H1 (cell line): ENCODE results near the gene PPFIA4. TPM values are rescaled to one million over a fixed set of nuclear protein-coding genes. Genes with fewer than 3 reads are reported as not detected.

Experiments
- CTCF ChIA-PET: fragments of 300-600 bp; sonication (Branson Sonifier 250); formaldehyde crosslinking; loops from one replicate; lab custom pipeline; 2021; ENCODE audit not compliant: partially characterized antibody; lab: Charles Lee
- POLR2A ChIA-PET: fragments of 300-600 bp; sonication (Branson Sonifier 250); formaldehyde crosslinking; loops from one replicate; lab custom pipeline; 2021; ENCODE audit warnings: inconsistent platforms; ENCODE audit not compliant: partially characterized antibody; lab: Charles Lee
- DNase-seq, 2 experiments: peaks; one replicate each; pipeline versions ENCODE4 v3.0.0 to v3.0.0-alpha.2; 2010 to 2022; ENCODE audit warnings: low spot score in 2 of 2, low read depth in 1 of 2, mixed read lengths in 1 of 2
- FAIRE-seq: peaks from 2 replicates; lab custom pipeline; 2011; peaks lifted over from hg19 to GRCh38; lab: Jason Lieb, UNC
- H2AFZ ChIP-seq: 2 replicates; pipeline ENCODE4 v1.8.1; 2012; ENCODE audit warnings: low read length, inconsistent platforms
- H2AK5ac ChIP-seq: 2 replicates; pipeline ENCODE4 v1.6.1; 2013; ENCODE audit warnings: low read depth, low read length
- H2BK120ac ChIP-seq: replicated peaks from 2 replicates; pipeline ENCODE3; 2013; ENCODE audit warnings: low read depth, low read length, inconsistent platforms
- H2BK12ac ChIP-seq: 2 replicates; pipeline ENCODE4 v1.6.1; 2013; ENCODE audit warnings: low read depth, low read length
- H2BK15ac ChIP-seq: 2 replicates; pipeline ENCODE4 v1.6.1; 2013; ENCODE audit warnings: low read length
- H2BK20ac ChIP-seq: 2 replicates; pipeline ENCODE4 v1.6.1; 2013; ENCODE audit warnings: low read length
- H2BK5ac ChIP-seq: 2 replicates; pipeline ENCODE4 v1.6.1; 2013; ENCODE audit warnings: low read depth, low read length
- H3K14ac ChIP-seq: 2 replicates; pipeline ENCODE4 v1.6.1; 2013; ENCODE audit warnings: inconsistent platforms; ENCODE audit not compliant: insufficient read length
- H3K18ac ChIP-seq: 2 replicates; pipeline ENCODE4 v1.6.1; 2013; ENCODE audit warnings: low read length; ENCODE audit errors: extremely low read depth
- H3K23ac ChIP-seq: 2 replicates; pipeline ENCODE4 v1.6.1; 2013; ENCODE audit warnings: inconsistent platforms; ENCODE audit not compliant: insufficient read length
- H3K23me2 ChIP-seq: 2 replicates; pipeline ENCODE4 v1.6.1; 2013; ENCODE audit warnings: low read depth, low read length
- H3K27ac ChIP-seq: 2 replicates; pipeline ENCODE4 v1.6.1; 2011; ENCODE audit warnings: low read depth, low read length, inconsistent platforms
- H3K27me3 ChIP-seq, 4 experiments: replicated peaks in 1 of 4; 1 replicate in 1 of 4; 2 replicates in 3 of 4; pipeline versions ENCODE4 v1.6.1 to v1.8.1; 2011 to 2013; ENCODE audit warnings: low read length in 3 of 4, mild to moderate bottlenecking in 3 of 4, inconsistent platforms in 2 of 4, mixed read lengths in 2 of 4, moderate library complexity in 1 of 4; ENCODE audit not compliant: control insufficient read depth in 3 of 4, insufficient read depth in 3 of 4; ENCODE audit errors: extremely low read depth in 1 of 4
- H3K36me3 ChIP-seq, 4 experiments: 2 replicates each; pipeline versions ENCODE4 v1.6.1 to v1.8.1; 2011 to 2013; ENCODE audit warnings: mild to moderate bottlenecking in 4 of 4, low read length in 3 of 4, moderate library complexity in 2 of 4, control low read depth in 1 of 4, inconsistent platforms in 1 of 4; ENCODE audit not compliant: insufficient read depth in 4 of 4, control insufficient read depth in 2 of 4
- H3K4ac ChIP-seq: replicated peaks from 2 replicates; pipeline ENCODE3; 2013; ENCODE audit warnings: low read length, low read depth, mixed read lengths, inconsistent platforms; ENCODE audit not compliant: insufficient read length
- H3K4me1 ChIP-seq, 4 experiments: replicated peaks in 1 of 4; 1 replicate in 1 of 4; 2 replicates in 3 of 4; pipeline versions ENCODE4 v1.6.1 to v1.8.1; 2011 to 2013; ENCODE audit warnings: low read length in 3 of 4, inconsistent platforms in 2 of 4, mixed read lengths in 1 of 4; ENCODE audit not compliant: insufficient read depth in 4 of 4, control insufficient read depth in 3 of 4
- H3K4me2 ChIP-seq, 2 experiments: 2 replicates each; pipeline versions ENCODE4 v1.6.1 to v1.8.1; 2011 to 2013; ENCODE audit warnings: low read depth in 2 of 2, low read length in 2 of 2, control low read depth in 1 of 2, inconsistent platforms in 1 of 2, mild to moderate bottlenecking in 1 of 2; ENCODE audit not compliant: insufficient read depth in 1 of 2
- H3K4me3 ChIP-seq, 4 experiments: fragments of 200-600, 300-600 bp in 1 of 4; sonication (generic), shearing (Covaris generic), sonication (Bioruptor Twin) in 1 of 4; 2 replicates each; pipeline versions ENCODE4 v1.5.1 to v1.8.1; 2011 to 2016; ENCODE audit warnings: low read length in 4 of 4, low read depth in 3 of 4, control low read depth in 2 of 4, inconsistent platforms in 2 of 4, mild to moderate bottlenecking in 2 of 4, mixed read lengths in 1 of 4, moderate library complexity in 1 of 4; ENCODE audit not compliant: insufficient read depth in 2 of 4; ENCODE audit errors: extremely low read depth in 1 of 4
- H3K56ac ChIP-seq: replicated peaks from 2 replicates; pipeline ENCODE3; 2013; ENCODE audit warnings: low read depth, mild to moderate bottlenecking, mixed read lengths, low read length, inconsistent platforms; ENCODE audit not compliant: insufficient read length
- H3K79me1 ChIP-seq: 2 replicates; pipeline ENCODE4 v1.6.1; 2013; ENCODE audit warnings: low read depth, low read length, control low read depth
- H3K79me2 ChIP-seq, 2 experiments: 2 replicates each; pipeline versions ENCODE4 v1.6.1 to v1.8.1; 2012 to 2013; ENCODE audit warnings: low read length in 2 of 2, mild to moderate bottlenecking in 2 of 2, inconsistent platforms in 1 of 2; ENCODE audit not compliant: insufficient read depth in 2 of 2, control insufficient read depth in 1 of 2
- H3K9ac ChIP-seq, 4 experiments: replicated peaks in 1 of 4; 1 replicate in 1 of 4; 2 replicates in 3 of 4; pipeline versions ENCODE4 v1.6.1 to v1.8.1; 2011 to 2013; ENCODE audit warnings: low read depth in 3 of 4, low read length in 3 of 4, control low read depth in 2 of 4, mild to moderate bottlenecking in 2 of 4, moderate library complexity in 2 of 4, inconsistent platforms in 1 of 4; ENCODE audit errors: extremely low read depth in 1 of 4
- H3K9me3 ChIP-seq, 2 experiments: 2 replicates each; pipeline versions ENCODE4 v1.6.1 to v1.8.1; 2012 to 2013; ENCODE audit warnings: mild to moderate bottlenecking in 2 of 2, moderate library complexity in 2 of 2, control low read depth in 1 of 2, inconsistent platforms in 1 of 2, low read depth in 1 of 2, low read length in 1 of 2, mixed read lengths in 1 of 2; ENCODE audit not compliant: insufficient read depth in 2 of 2
- H4K20me1 ChIP-seq, 2 experiments: replicated peaks in 1 of 2; 2 replicates each; pipeline versions ENCODE3 to v1.8.1; 2011 to 2013; ENCODE audit warnings: inconsistent platforms in 2 of 2, low read length in 2 of 2, mild to moderate bottlenecking in 1 of 2; ENCODE audit not compliant: insufficient read depth in 2 of 2, control insufficient read depth in 1 of 2
- H4K5ac ChIP-seq: 2 replicates; pipeline ENCODE4 v1.6.1; 2013; ENCODE audit warnings: low read length, low read depth, mixed read lengths, inconsistent platforms; ENCODE audit not compliant: insufficient read length
- H4K8ac ChIP-seq: 2 replicates; pipeline ENCODE4 v1.8.0; 2013; ENCODE audit warnings: mild to moderate bottlenecking, moderate library complexity, low read length, inconsistent platforms; ENCODE audit not compliant: insufficient read depth; ENCODE audit errors: extremely low read depth
- H4K91ac ChIP-seq: replicated peaks from 2 replicates; pipeline ENCODE3; 2013; ENCODE audit warnings: low read length, mixed read lengths, inconsistent platforms; ENCODE audit not compliant: insufficient read length
- ATF2 ChIP-seq: IDR thresholded peaks from 2 replicates; pipeline ENCODE4 v1.6.1; 2012; ENCODE audit warnings: low read length, inconsistent platforms
- CBX8 ChIP-seq: fragments of 300-800, 300-1000 bp; sonication (generic); IDR thresholded peaks from 2 replicates; pipeline ENCODE4 v1.7.1; 2016; ENCODE audit warnings: low read depth, low read length, borderline replicate concordance
- CEBPB ChIP-seq: IDR thresholded peaks from 2 replicates; pipeline ENCODE4 v1.6.1; 2012; ENCODE audit warnings: low read depth, low read length
- EGR1 ChIP-seq: IDR thresholded peaks from 2 replicates; pipeline ENCODE4 v1.6.1; 2011; ENCODE audit warnings: low read depth, low read length, borderline replicate concordance
- EP300 ChIP-seq, 2 experiments: IDR thresholded peaks; 1 replicate in 1 of 2; 2 replicates in 1 of 2; pipeline ENCODE4 v1.6.1; 2011 to 2012; ENCODE audit warnings: low read depth in 2 of 2, low read length in 2 of 2, mild to moderate bottlenecking in 2 of 2, borderline replicate concordance in 1 of 2, inconsistent platforms in 1 of 2, moderate library complexity in 1 of 2
- JUN ChIP-seq: IDR thresholded peaks from 2 replicates; pipeline ENCODE4 v1.6.1; 2011; ENCODE audit warnings: low read depth, mild to moderate bottlenecking, improper control_type of control experiment, low read length
- POLR2AphosphoS5 ChIP-seq: IDR thresholded peaks from 2 replicates; pipeline ENCODE4 v1.6.1; 2011; ENCODE audit warnings: low read depth, low read length
- POU5F1 ChIP-seq: IDR thresholded peaks from 2 replicates; pipeline ENCODE4 v1.6.1; 2011; ENCODE audit warnings: low read depth, mild to moderate bottlenecking, low read length, moderate library complexity
- RBBP5 ChIP-seq: IDR thresholded peaks from 2 replicates; pipeline ENCODE4 v1.7.1; 2012; ENCODE audit warnings: low read depth, mild to moderate bottlenecking, inconsistent platforms, low read length, moderate library complexity, borderline replicate concordance
- SAP30 ChIP-seq: fragments of 300-600 bp; sonication (generic); IDR thresholded peaks from 2 replicates; pipeline ENCODE4 v1.7.1; 2012; ENCODE audit warnings: low read length, moderate library complexity, mild to moderate bottlenecking, inconsistent platforms; ENCODE audit not compliant: insufficient read depth, insufficient replicate concordance
- YY1 ChIP-seq: IDR thresholded peaks from 2 replicates; pipeline ENCODE4 v1.6.1; 2011; ENCODE audit warnings: low read depth, mild to moderate bottlenecking, low read length
- WGBS, 2 experiments: shearing (Covaris generic) in 1 of 2; methylation state at CpG; one replicate each; pipeline versions ENCODE4 v1.1.6 to v1.1.7; 2013 to 2015; ENCODE audit warnings: low lambda C conversion rate in 2 of 2, mixed read lengths in 2 of 2, inconsistent platforms in 1 of 2, low coverage in 1 of 2, missing lambda C conversion rate in 1 of 2; ENCODE audit not compliant: insufficient replicate concordance in 2 of 2, insufficient coverage in 1 of 2, insufficient read length in 1 of 2; ENCODE audit errors: extremely low coverage in 1 of 2, missing lambda C conversion rate in 1 of 2; 5-methylcytosine and 5-hydroxymethylcytosine counted together
- polyA plus RNA-seq, 7 experiments: library from polyadenylated mRNA; depleted of rRNA in 3 of 7; stranded (reverse) in 5 of 7; unstranded in 2 of 7; fragments of >200 nt in 5 of 7; fragments of 200-250 nt in 2 of 7; gene quantifications; 1 replicate in 5 of 7; 2 replicates in 1 of 7; 4 replicates in 1 of 7; pipeline versions ENCODE4 v1.2.1 to v1.2.3, GENCODE V29; 2011 to 2013; ENCODE audit warnings: missing spikeins in 2 of 7, mixed read lengths in 2 of 7
- total RNA-seq: library from RNA; stranded (reverse); fragmentation: NEBNext Ultra II Directional; extraction: Animal tissue kit (Norgen Biotek cat#: 25700); gene quantifications from 2 replicates; pipeline ENCODE4 v1.2.1, GENCODE V29; 2021

PPFIA4 gene
- total and polyA plus RNA-seq, 2 of the 8 experiments (the other 6 are each of a cell fraction or from before 2014, with no cell fraction given) = 9.0 to 9.9 TPM

GRCh38 chr1:203082231-203082505, 55.9 kb downstream of the PPFIA4 start:
- Histone ChIP-seq H3K27me3 (peaks cover 0 to 2% (median 2%) of the 10 kb centered on the region in 4 experiments; a peak in 2 of 7 replicates), H3K9ac (no peak overlapping the region), H2BK12ac (no peak overlapping the region), H3K27ac (no peak overlapping the region), H3K56ac (no peak overlapping the region), H4K8ac (no peak overlapping the region), H3K36me3 (no peaks in the 10 kb centered on the region), H3K79me2 (no peaks in the 10 kb centered on the region), H3K4ac (no peak overlapping the region), H4K5ac (no peak overlapping the region), H3K14ac (no peak overlapping the region)
- FAIRE-seq = no peak
- 88% methylated on average over 3 of the region's 3 CpGs; no CpG with 5 or more reads in 1 of the 2 experiments for WGBS, 2 experiments
- TF ChIP-seq SAP30 (no peak), JUN (no peak), ATF2 (no peak), RBBP5 (no peak), CBX8 (no peak), POLR2AphosphoS5 (no peak), POU5F1 (no peak), YY1 (no peak), EP300 (IDR thresholded peaks at IDR 0.05; ENCODE audit: borderline replicate concordance in 1 of 2, low read depth in 2 of 2, low read length in 2 of 2) (no peak), EGR1 (no peak), CEBPB (no peak)
- TF ChIP-seq, all 59 proteins: peak for 0
- H2AK5ac ChIP-seq = no peak overlapping the region
- no peak overlapping the region for H4K91ac ChIP-seq
- no peaks in the 10 kb centered on the region for H4K20me1 ChIP-seq
- H3K18ac ChIP-seq = no peak overlapping the region
- no peak overlapping the region for H2BK120ac ChIP-seq
- no peaks in the 10 kb centered on the region for H3K9me3 ChIP-seq
- H3K23me2 ChIP-seq = no peaks in the 10 kb centered on the region
- no peak overlapping the region for H3K23ac ChIP-seq
- no peak overlapping the region for H2BK15ac ChIP-seq
- no peak overlapping the region for H2BK5ac ChIP-seq
- no peak overlapping the region for H3K4me3 ChIP-seq
- H3K79me1 ChIP-seq = no peaks in the 10 kb centered on the region
- DNase-seq = no peak
- peaks cover 9 to 11% (median 11%) of the 10 kb centered on the region in 4 experiments for H3K4me1 ChIP-seq
- POLR2A ChIA-PET = interaction anchor here (0.6 to 1.2 kb wide), 3 partner anchors 10 to 1347 kb away, joined by 3 read pairs; no protein-coding TSS in a partner anchor
- peak overlapping the region in 1 of 2 experiments; percentile 29; a peak in 1 of 4 replicates for H3K4me2 ChIP-seq
- no peak overlapping the region for H2BK20ac ChIP-seq
- H2AFZ ChIP-seq = no peak overlapping the region
- CTCF ChIA-PET = interaction anchor here (0.7 to 16.4 kb wide), 14 partner anchors 15 to 193 kb away, joined by 3 to 275 read pairs (median 40); partner anchors contain the start of gene ADORA1
